ENCODE measurements around the gene CHTF8. TPM values are rescaled to one million over a fixed set of nuclear protein-coding genes. Genes with fewer than 3 reads are reported as not detected.

The CHTF8 gene
- total RNA-seq, 2 donors from 2014 or later: 49.4 to 60.5 TPM

- Histone ChIP-seq H3K4me1 (peaks cover 0 to 7% of the 10 kb centered on the region in 2 donors), H3K9me3 (no peaks in the 10 kb centered on the region), H3K27ac (no peak overlapping the region), H3K36me3 (no peaks in the 10 kb centered on the region), H3K27me3 (no peaks in the 10 kb centered on the region), H3K4me3 (no peak overlapping the region)
- TF ChIP-seq, protein P1, sequence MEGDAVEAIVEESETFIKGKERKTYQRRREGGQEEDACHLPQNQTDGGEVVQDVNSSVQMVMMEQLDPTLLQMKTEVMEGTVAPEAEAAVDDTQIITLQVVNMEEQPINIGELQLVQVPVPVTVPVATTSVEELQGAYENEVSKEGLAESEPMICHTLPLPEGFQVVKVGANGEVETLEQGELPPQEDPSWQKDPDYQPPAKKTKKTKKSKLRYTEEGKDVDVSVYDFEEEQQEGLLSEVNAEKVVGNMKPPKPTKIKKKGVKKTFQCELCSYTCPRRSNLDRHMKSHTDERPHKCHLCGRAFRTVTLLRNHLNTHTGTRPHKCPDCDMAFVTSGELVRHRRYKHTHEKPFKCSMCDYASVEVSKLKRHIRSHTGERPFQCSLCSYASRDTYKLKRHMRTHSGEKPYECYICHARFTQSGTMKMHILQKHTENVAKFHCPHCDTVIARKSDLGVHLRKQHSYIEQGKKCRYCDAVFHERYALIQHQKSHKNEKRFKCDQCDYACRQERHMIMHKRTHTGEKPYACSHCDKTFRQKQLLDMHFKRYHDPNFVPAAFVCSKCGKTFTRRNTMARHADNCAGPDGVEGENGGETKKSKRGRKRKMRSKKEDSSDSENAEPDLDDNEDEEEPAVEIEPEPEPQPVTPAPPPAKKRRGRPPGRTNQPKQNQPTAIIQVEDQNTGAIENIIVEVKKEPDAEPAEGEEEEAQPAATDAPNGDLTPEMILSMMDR (IDR thresholded peaks at IDR 0.05): no peak
- DNase-seq (ENCODE audit: low spot score): no peak
Measured at GRCh38 chr16:69083306-69083941, 49.0 kb downstream of the CHTF8 start.

- Histone ChIP-seq H3K4me3 (no peak overlapping the region), H3K36me3 (no peaks in the 10 kb centered on the region), H3K9me3 (no peaks in the 10 kb centered on the region), H3K27me3 (no peaks in the 10 kb centered on the region), H3K27ac (no peak overlapping the region), H3K4me1 (peaks cover 0 to 7% of the 10 kb centered on the region in 2 donors)
- TF ChIP-seq, protein P1 (IDR thresholded peaks at IDR 0.05): no peak
- DNase-seq (ENCODE audit: low spot score): no peak
Measured at GRCh38 chr16:69079697-69080096, 52.7 kb downstream of the CHTF8 start.

GRCh38 chr16:69078073-69078472 lies 54.3 kb downstream of the CHTF8 start:
- Histone ChIP-seq H3K27me3 (no peaks in the 10 kb centered on the region), H3K27ac (no peak overlapping the region), H3K4me3 (no peak overlapping the region), H3K9me3 (no peaks in the 10 kb centered on the region), H3K4me1 (no peaks in the 10 kb centered on the region), H3K36me3 (no peaks in the 10 kb centered on the region)
- TF ChIP-seq, protein P1 (IDR thresholded peaks at IDR 0.05): no peak
- DNase-seq (ENCODE audit: low spot score): no peak

DNA sequence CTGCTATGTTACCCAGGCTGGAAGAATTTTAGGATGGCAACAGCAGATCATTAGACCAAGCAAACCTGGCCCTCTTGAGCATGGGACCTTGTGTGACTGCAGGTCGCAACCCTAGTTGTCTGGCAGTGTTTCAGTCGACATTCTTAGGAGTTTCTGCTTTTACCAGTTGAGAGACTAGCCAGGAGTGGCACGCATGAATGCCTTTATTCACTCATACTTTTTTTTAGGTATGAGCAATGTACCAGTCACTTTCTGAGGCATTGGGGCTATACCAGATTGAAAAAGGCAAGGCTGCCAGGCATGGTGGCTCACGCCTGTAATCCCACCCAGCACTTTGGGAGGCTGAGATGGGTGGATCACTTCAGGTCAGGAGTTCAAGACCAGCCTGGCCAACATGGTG lies 55.1 kb downstream of the CHTF8 start:
- no peak for DNase-seq (ENCODE audit: low spot score)
- TF ChIP-seq, protein P1 (IDR thresholded peaks at IDR 0.05): no peak
- Histone ChIP-seq H3K9me3 (no peaks in the 10 kb centered on the region), H3K4me1 (peaks cover 0 to 4% of the 10 kb centered on the region in 2 donors), H3K27ac (no peak overlapping the region), H3K27me3 (no peaks in the 10 kb centered on the region), H3K4me3 (no peak overlapping the region), H3K36me3 (no peaks in the 10 kb centered on the region)

DNA sequence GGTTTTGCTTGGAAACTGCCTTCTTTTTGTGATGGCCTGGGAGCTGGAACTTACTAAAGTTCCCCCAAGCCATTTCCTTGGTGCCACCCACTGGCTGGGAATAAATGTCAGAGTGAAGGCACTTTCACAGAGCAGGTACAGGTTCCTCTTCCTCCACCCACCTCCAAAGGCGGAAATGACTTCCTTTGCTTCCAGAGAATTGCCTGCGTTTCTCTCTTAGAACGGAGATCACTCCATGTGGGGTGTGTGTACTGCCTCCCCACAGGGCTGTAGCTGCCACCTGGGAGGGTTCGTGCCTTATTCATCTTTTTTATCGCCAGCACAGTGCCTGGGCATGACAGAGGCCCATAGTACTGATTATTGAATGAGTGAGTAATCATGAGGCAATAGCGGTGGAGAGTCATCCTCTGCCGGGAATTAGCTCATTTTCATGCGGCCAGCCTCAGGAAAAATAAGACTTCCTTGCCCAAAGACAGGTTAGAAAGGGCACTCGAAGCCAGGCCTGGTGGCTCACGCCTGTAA lies 59.1 kb downstream of the CHTF8 start:
- Histone ChIP-seq H3K36me3 (no peaks in the 10 kb centered on the region), H3K4me3 (no peak overlapping the region), H3K9me3 (no peaks in the 10 kb centered on the region), H3K4me1 (peaks cover 0 to 7% of the 10 kb centered on the region in 2 donors), H3K27ac (no peak overlapping the region), H3K27me3 (no peaks in the 10 kb centered on the region)
- DNase-seq (ENCODE audit: low spot score): no peak
- TF ChIP-seq, protein P1 (IDR thresholded peaks at IDR 0.05): no peak

DNA sequence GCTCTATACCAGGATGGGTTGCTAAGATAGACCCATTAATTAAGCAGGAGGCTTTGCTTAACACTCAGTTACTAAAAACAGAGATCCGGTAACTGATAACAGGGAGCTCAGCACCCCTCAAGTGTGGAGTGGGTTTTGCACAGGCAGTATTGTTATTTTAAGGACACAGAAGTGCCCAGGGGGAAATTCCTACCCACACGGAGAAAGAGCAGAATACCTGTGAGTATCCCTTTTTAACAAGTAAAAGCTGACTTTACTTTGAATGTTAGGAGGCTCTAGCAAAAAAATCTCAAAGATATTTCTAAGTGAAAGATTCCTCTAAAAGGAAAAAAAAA lies 59.8 kb downstream of the CHTF8 start:
- Histone ChIP-seq H3K4me3 (no peak overlapping the region), H3K27ac (no peak overlapping the region), H3K9me3 (no peaks in the 10 kb centered on the region), H3K27me3 (no peaks in the 10 kb centered on the region), H3K36me3 (no peaks in the 10 kb centered on the region), H3K4me1 (peaks cover 0 to 7% of the 10 kb centered on the region in 2 donors)
- DNase-seq (ENCODE audit: low spot score): no peak
- TF ChIP-seq, protein P1 (IDR thresholded peaks at IDR 0.05): no peak
